GM19035 (cell line): ENCODE data around the gene GABPA.
"Not testable (repeated sequence)": the region's sequence is repeated elsewhere in the genome, so short reads cannot be mapped to it uniquely, and the experiment has no call there.

ENCODE experiments used
- ATAC-seq: cut with Tn5 transposase; IDR thresholded peaks from one replicate; pipeline ENCODE4 v1.9.1; 2021; ENCODE audit not compliant: unreplicated experiment

GABPA gene

DNA sequence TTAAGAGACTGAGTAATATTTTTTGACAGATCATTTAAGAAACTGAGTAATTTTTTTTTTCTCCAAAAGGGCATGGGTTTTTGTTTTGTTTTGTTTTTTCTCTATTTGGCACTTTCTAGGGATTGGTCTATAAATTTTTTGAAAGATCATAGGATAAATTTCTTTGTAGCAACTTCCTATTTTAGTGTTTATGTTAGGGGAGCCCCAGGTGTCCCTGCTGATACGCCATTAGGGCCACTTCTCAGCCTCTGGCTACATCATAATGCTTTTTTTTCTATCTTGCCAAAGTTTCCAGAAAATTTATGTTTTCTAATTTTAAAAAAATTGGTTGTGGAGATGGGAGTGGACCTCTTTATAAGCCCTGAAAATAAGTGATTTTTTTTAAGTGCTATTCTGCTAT lies 2.6 kb downstream of the GABPA start:
- ATAC-seq, result no peak

DNA sequence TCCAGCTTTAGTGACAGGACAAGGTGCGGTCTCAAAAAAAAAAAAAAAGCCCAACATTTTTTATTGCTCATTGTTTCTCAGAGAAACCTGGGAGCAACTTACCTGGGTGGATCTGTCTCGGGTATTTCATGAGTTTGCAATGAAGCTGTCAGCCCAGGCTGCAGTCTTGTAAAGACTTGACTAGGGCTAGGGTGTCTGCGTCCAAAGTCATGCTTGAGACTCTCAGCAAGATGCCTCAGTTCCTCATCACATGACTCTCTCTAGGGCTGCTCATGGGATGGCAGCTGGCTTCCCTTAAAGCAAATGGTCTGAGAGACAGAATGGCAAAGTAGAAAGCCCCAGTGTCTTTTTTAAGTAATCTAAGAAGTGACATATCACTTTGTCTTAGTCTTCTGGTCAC lies 8.1 kb downstream of the GABPA start:
- no peak for ATAC-seq

DNA sequence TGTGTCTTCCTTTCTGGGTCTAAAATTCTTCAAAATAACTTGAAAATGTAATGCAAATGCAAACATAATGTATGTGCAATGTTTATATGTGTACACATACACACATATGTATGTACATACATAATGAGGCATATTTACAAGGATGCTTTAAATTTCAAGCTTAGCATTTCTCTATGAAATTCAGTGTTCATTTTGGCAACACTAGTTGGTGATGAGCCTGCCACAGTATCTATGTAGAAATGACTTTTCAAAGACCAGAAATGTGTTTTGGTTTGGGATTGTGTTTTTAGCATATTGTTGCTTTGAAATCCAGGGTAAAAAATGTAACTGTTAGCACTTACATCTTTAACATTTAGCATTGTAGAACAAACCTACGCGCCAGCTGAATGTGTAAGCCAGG lies 10.1 kb downstream of the GABPA start:
- ATAC-seq, result no peak

DNA sequence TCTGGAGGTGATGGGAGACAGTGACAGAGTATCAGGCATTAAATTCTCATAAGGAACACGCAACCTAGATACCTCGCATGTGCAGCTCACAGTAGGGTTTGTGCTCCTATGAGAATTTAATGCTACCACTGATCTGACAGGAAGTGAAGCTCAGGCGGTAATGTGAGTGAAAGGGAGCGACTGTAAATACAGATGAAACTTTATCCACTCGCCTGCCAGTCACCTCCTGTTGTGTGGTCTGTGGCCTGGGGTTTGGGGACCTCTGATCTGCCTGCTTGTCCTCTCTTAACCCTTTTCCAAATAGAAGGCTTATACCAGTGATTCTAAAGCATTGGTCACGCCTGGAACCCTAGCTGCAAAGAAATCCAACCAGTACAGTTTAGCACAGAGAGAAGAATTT lies 15.3 kb downstream of the GABPA start:
- no peak for ATAC-seq

DNA sequence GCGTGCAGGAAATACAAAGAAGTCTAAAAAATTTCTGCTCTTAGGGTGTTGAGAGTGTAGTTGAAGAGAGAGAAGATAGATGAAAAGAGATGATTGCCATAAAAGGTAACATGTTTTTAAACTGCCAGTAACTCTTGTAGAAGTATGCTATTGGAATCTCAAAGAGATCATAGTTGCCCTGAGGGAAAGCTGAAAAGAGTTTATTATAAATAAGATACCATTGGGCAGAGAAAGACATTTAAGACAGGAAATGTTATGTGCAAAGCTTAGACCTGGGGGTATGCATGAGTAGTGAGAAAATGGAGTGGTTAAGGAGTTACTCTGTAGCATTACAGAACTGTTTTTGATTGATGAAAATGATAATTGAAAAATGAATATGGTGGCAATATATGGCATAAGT lies 17.6 kb downstream of the GABPA start:
- ATAC-seq, result no peak

DNA sequence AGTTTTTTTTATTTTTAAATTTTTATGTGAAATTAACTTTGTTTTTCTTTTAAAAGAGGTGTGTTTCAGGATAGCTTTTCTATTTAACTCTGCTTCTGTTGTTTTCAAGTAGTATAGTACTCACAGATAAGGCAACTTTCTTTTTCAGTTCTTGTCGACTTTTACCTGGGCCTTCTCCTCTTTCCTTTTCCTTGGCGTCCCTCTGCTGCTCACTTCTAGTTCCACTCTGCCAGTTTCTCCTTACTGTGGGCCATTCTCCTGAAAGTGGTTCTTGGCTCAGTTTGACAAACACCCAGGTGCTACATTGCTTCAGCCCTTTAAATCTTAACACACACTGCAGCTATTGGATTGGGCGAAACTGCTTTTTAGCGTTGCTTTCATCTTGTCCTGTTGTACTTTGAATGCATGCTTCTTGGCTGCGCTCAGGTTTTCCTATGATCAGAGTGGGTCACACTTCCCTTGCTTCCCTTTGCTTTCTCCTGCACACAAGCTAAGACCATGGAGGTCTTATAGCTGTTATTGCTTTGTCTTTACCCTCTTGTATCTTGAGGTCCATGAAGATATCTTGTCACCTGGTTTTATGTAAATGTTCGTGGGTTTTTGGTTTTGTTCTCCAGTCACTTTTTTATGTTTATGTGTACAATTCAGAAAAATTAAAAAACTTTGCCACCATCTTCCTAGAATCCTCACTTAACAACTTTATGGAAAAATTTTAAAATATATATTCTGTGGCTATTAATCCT lies 21.6 kb downstream of the GABPA start:
- ATAC-seq, result no peak

DNA sequence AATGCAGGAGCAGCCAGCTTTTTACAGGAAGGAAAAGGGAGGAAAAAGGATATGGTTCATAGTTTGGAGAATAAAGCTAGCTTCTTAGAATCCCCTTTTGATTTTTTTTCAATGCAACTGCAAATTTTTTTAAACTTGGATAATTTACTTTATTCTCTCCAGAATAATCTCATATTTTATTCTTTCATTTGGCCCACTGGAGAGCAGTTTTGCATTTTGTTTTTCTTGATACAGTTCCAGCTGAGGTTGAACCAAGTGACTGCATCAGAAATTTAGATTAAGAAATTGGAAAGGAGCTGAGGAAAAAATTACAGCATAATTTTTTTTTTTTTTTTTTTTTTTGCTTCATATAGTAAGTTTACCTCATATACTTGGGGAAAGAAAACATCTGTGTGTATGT lies 22.8 kb downstream of the GABPA start:
- no peak for ATAC-seq

DNA sequence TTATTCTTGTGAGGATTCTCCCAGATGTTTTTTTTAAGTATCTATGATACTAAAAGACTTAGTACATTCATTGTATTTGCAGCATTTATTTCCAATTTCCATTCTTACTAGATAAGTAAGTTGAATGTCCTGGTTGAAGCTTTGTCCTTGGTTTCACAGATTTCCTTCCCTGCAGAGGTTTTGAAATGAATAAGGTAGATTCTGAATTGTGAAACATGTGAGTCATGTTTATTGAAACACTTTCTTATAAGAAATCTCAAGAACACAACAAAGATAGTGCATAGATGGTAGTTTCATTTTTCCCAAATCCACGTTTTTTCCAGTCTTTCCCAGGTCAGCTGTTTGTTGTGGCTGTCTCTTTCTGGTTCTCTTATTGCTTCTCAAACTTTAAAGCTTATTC lies 24.8 kb downstream of the GABPA start:
- ATAC-seq, result no peak

DNA sequence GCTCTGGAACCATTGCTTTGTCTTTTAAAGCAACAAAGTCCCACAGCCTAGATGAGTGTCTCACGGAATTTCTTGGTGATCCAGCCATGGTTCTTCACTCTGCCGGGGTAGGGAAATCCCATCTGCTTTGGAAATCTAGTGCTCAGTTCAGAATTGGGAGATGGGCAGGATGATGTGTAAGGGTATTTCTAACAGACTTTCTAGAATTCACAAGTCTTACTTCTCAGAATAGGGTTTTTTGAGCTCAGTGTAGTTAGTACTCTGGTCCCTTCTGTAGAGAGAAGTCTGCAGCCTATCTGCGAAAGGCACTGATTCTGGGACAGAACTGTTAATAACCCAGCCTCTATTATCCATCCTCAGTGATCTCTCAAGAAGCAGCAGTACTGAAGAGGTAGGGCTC lies 25.3 kb downstream of the GABPA start:
- ATAC-seq, result no peak

DNA sequence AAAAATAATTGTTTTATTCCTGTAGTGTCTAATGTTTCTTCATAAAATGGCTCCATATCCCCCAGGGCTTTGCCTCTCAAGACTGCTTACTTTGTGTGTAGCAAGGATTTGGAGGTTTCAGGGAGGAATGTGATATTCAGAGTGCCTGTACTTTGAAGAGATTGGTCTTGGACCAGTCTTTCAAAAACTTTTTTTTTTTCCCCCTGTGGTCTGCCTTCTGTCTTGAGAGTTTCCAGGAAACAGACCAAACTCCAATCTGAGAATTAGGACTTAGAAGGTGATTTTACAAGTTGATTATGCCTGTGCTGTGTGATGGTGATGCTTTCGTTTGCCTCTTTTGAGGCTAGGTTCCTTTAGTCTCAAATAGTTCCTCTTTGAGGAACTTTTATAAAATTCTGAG lies 25.9 kb downstream of the GABPA start:
- no peak for ATAC-seq

DNA sequence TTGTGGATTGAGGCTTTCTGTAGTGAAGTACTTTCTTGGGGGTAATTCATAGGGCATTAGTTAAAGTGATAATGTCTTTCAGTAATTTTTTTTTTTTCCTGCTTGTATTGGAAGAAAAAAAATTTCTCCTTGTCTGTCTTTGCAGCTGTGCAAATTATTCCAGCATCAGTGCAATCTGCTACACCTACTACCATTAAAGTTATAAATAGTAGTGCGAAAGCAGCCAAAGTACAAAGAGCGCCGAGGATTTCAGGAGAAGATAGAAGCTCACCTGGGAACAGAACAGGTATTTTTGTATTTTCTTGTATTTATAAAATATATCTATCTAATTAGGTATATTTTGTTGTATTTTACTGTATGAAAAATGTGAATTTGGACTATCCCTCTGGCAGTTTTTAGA lies 29.3 kb downstream of the GABPA start:
- no peak for ATAC-seq

DNA sequence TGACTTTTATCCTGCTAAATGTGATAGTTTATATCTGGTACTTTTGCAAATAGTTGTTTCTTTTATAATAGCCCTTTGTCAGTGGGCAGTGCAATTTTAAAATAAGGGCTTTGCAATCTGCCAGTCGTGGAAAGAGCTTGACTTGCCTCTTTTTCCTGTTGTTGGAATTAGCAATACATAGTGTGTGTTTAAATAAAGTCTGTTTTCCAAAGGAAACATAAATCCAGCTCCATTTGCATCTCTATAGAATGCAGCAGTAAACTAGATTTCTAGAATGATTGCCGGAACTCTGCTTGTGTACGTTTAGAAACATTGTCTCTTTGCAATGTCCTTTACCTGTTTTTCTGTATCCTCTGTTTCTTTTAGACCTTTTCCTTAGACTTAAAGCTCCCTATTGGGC lies 33.1 kb downstream of the GABPA start:
- no peak for ATAC-seq

DNA sequence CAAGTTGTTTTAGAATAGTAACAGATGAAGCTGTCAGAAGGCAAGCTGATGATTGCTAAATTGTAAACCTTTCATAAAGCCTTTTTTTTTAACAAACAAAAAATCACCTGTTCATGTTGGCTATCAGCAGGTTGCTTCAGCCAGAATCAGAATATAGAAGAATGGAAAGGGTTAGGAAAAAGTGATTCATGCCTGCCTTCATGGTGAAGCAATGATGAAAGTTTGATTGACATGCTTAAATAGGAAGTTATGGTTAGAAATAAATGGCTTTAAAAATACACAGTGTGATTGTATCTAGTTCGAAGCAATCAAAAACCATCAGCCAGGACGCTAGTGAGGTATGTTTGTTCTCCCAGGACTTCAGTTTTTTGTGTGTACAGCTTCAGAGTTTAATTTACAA lies 37.9 kb downstream of the GABPA start:
- ATAC-seq, result no peak

DNA sequence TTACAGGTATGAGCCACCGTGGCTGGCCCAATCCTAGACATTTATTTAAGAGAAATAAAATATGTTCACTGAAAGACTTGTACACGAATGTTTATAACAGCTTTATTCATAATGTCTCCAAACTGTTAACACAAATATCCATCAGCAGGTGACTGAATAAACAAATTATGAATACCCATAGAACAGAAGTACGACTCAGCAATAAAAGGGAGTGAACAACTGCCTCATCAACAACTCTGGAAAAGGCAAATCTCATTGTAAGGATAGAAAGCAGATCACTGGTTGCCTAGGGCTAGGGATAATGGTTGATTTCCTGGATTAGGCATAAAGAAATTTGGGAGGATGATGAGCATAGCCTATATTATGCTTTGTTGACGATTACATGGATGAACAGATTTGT lies 41.7 kb downstream of the GABPA start:
- ATAC-seq, result no peak

DNA sequence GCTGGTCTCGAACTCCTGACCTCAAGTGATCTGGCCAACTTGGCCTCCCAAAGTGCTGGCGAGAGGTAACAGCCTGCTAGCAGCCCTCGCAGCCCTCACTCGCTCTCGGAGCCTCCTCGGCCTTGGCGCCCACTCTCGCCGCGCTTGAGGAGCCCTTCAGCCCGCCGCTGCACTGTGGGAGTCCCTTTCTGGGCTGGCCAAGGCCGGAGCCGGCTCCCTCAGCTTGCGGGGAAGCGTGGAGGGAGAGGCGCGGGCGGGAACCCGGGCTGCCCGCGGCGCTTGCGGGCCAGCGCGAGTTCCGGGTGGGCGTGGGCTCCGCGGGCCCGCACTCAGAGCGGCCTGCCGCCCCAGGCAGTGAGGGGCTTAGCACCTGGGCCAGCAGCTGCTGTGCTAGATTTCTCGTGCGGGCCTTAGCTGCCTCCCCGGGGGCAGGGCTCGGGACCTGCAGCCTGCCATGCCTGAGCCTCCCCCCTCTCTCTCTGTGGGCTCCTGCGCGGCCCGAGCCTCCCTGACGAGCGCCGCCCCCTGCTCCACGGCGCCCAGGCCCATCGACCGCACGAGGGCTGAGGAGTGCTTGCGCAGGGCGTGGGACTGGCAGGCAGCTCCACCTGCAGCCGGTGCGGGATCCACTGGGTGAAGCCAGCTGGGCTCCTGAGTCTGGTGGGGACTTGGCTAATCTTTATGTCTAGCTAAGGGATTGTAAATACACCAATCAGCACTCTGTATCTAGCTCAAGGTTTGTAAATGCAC lies 43.5 kb downstream of the GABPA start:
- not testable (repeated sequence) for ATAC-seq

DNA sequence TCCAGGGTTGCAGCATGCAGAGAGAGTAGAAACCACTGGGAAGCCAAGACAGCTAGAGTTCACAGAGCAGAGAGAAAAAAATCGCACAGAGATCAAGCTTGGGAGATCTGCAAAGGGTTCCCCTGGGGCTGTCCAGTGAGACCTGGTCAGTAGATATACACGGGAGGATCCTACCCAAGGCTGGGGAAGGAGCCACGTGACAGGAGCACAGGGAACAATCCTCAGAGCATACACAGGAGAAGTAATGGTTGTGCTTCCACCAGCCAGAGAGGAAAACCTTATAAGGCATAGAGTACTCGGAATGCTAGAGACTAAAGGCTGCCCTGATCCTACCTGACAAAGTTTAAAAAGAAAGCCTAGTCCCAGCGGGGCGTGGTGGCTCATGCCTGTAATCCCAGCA lies 53.9 kb downstream of the GABPA start:
- no peak for ATAC-seq

DNA sequence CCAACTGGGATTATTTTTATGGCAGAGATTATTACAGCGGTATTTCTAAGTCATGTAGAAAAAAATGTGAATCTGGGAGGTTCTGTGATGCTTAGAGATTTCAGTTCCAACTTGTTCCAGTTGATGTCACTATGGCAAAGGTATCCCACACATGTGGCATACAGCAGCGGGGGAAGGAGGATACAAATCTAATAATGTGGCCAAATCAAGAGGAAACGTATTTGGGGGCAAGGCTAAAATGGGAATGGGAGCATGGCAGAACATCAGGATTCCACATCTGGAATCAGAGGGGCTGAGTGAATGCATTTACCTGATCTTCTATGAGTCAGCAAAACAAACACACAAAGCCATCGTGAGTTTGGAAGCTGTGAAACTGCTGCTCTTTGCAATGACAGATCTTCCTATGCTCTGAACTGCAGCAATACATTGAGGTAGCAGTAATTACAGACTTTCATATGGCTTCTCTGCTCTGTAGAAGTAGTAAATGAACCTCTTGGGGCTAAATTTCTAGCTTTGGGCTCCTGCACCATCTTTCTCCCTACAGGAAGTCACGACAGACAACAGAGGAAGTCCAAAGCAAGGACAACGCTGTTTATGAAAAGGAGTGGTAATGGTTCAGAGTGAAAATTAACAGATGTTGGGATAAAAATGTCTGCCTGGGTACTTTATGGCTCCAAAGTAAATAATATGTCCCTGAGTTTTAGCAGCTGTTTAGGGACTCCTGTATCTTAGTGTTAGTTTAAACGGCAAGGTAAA lies 55.5 kb downstream of the GABPA start:
- ATAC-seq, result peak; percentile 57

DNA sequence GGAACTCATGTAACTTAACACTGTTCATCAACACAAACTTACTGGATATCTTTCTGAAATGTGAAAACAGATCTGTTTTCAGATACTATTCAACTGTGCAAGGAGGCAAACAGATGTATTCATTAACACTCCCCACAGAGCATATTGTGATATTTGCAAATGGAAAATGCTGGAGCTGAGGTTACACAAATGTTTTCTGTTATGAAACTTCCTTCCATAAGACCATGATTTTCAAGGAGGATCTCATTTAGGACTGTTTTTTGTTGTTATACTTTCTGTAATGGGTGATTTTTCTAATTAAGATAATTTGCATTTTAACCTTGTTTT lies 56.1 kb downstream of the GABPA start:
- ATAC-seq, result no peak

DNA sequence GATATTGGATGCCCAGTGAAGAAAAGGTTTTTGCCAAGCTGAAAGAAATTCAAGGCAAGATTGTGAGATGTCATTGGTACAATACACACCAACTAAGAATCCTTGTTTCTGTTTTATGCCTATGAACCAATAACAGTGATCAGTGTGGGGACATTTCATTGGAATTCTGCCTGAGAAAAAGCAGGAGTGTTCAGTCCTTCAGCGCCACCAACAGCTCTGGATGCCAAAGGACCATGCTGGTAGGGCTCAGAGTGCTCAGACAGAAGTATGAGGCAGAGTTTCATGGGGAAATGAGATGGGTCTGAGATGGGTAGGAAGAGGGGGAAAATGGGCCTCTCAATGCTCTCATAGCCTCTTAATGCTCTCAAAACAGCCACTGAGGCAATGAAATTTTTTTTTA lies 56.5 kb downstream of the GABPA start:
- ATAC-seq, result no peak

DNA sequence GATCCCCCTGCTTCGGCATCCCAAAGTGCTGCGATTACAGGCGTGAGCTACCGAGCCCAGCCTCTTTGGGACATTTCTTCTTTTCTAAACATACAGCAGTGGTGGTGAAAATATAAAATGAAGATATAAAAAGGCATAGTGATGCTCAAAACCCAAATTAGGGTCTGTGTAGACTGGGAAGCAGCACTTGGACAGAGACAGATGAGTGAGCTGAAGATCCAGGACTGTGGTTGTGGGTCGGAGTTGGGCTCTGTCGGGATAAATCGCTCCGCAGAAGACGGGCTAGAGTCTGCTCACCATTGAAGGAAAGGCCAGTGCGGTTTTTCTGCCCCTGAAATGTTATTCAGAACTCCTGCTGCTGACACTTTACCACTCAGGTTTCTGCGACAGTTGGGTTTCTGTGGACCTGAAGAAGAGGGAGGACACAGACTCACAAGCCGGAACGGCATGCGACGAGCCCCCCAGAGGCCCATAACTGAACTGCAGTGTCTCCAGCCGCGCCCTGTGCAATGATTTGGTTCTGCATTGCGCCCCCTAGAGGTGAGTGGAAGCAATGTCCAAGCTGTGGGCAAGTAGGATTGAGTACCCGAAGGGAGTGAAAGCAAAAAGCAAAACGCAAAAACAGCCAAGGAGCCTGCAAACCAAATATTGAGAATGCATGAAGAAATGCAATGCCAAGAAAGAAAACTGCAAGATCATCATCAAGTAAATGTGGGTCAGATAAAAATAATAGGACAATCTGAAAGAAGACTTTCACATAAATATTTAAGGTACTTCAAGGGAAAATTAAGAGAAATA lies 66.6 kb downstream of the GABPA start:
- ATAC-seq, result peak; percentile 100

DNA sequence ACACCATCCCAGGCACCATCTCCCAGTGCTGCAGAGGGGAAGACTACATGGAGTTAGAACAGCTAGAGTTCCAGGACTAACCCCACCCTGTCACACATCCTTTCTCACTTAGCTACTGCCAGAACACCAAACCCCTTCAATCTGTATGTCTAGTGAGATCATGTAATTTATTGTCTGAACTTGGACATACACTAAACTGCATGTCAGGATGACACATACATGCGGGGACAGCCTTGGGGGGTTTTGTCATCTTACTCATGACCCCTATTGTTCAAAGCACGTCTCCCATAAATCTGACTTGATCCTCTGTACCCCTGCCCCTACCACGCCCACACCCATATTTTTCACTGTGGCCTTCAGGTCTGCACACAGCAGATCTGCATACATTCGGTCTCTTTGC lies 71.3 kb downstream of the GABPA start:
- no peak for ATAC-seq
